ENCODE measurements around the gene VAV2.
"Not testable (repeated sequence)": the region's sequence is repeated elsewhere in the genome, so short reads cannot be mapped to it uniquely, and the experiment has no call there.

VAV2 gene

DNA sequence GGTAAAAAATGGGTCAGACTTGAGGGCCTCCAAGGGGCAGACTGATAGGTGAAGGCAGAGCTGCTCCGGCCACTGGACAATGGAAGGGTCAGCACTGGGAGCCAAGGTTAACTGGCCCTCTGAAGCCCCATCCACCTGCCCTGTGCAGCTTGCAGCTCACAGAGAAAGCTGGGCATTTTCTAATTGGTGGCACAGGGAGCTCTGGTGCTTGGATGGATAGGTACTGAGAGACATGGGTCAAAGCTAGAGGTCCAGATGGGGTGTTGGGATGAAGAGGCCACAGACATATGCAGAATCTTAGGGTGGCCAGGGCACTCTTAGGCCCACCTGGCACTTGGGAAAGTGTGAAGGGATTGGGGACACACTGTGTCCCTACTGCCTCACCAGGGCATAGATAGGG, 224.5 kb downstream of the VAV2 start:
- no peak for DNase-seq (ENCODE audit: low read depth)

GRCh38 chr9:133767008-133767407, 225.1 kb downstream of the VAV2 start:
- no peak for DNase-seq (ENCODE audit: low read depth)

DNA sequence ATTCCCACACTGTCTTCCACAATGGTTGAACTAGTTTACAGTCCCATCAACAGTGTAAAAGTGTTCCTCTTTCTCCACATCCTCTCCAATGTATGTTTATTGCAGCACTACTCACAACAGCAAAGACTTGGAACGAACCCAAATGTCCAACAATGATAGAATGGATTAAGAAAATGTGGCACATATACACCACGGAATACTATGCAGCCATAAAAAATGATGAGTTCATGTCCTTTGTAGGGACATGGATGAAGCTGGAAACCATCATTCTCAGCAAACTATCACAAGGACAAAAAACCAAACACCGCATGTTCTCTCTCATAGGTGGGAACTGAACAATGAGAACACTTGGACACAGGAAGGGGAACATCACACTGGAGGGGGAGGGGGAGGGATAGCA, 225.9 kb downstream of the VAV2 start:
- not testable (repeated sequence) for DNase-seq (ENCODE audit: low read depth)

DNA sequence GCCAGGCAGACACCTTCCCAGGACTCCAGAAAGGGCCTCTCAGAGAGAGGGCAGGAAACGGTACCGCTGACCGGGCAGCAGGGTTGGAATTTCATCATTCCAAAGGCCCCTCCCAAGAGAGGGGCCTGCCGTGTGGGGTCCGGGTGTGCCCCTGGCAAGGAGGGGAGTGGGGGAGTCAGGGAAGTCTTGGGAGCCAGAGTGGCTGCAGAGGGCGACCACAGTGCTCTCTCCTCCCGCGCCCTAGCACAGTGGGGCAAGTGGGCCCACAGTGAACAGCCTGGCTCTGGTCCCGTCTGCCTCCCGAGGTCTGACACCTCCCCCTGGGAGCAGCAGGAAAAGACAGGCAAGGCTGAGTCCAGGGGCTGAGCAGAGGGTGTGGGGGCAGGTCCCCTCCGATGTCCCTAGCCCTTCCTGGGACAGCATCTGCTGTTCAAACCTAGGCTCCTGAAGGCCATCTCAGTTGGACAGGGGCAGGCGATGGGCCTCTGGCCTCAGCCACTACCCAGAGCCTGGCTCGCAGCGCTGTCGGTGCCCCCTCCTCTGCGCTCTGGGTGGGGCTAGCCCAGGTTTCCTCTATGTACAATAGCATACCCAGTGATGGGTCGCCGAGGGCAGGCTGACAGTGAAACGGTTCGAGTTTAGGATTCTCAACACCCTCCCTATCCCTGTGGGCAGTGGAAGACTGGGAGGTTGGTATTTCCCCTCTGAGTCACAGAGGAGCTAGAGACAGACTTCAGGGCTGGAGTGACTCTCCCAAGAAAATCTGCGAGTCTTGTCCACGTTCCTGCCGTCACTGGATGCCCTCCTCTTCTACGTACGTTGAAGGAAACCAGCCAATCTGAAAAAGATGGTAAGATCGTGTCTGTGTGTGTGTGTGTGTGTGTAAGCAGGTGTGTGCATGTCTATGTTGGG, 228.6 kb downstream of the VAV2 start:
- DNase-seq (ENCODE audit: low read depth) = no peak

- DNase-seq (ENCODE audit: low read depth) = no peak
These were observed 229.4 kb downstream of the VAV2 start for GRCh38 chr9:133762488-133763271.

DNA sequence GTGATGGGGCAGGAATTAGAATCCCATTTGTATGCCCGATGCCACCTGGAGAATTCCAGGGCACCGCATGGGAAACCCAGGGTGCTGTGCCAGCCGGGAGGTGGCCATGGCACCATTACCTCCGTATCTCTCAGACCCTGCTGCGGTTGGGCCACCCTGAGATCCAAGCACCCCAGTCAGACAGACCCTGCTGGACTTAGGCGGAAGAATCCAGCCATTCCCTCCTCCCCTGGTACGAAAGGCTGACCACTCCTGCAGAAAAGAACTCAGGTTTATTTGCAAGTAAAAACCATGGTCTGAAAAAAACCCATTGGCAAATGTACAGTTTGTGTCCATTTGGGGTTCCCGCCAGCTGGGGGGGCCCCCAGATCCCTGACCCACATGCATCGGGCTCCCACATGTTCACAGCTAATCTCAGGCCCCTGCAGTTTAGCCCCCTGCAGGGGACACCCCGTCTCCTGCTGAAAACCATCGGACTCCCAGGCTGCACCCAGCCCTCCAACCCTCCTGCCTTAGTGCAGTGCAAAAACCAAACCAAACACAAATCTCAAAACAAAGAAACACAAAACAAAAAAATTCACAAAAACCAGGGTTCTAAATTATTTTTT, 230.4 kb downstream of the VAV2 start:
- DNase-seq (ENCODE audit: low read depth) = no peak

- no peak for DNase-seq (ENCODE audit: low read depth)
These were observed 231.3 kb downstream of the VAV2 start for GRCh38 chr9:133760713-133761290.

DNA sequence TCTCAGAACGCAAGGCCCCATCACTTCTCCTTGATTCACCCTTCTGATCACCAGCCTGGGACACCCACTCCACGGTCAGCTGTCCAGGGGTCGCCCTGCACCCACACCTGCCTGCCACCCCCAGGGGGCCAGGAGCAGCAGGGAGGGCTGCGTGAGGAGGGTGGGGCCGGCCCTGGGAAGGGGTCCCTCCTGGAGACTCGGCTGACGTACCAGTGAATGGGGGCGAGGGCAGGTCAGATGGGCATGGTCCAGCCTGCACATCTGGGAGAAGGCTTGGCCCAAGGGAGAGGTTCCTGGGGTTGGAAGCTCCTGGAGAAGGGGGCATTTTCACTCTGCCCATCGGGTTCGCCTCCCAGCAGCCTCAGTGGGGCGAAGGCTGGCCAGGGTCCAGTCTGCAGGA, 232.2 kb downstream of the VAV2 start:
- DNase-seq (ENCODE audit: low read depth) = no peak

GRCh38 chr9:133759146-133759900, 232.8 kb downstream of the VAV2 start:
- no peak for DNase-seq (ENCODE audit: low read depth)

DNA sequence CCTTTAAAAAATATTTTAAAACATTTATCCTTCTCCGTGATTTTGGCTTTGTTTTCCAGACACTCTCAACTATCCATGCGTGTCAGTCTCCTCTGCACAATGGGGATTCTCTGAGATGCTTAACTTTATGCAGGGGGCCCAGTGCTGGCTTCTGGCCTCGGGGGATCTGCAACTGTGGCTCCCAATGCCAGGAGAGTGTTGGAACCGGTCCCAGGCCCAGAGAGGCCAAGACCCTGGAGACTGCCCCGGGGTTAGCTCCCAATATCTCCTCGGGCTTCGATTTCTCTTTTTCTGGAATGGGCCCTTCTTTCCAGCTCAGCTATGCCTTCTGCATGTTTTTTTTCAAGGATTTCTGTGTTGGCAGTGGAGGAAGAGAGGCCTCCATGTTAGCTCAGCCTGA, 233.9 kb downstream of the VAV2 start:
- no peak for DNase-seq (ENCODE audit: low read depth)

GRCh38 chr9:133754688-133755227, 237.4 kb downstream of the VAV2 start:
- DNase-seq (ENCODE audit: low read depth) = no peak

DNA sequence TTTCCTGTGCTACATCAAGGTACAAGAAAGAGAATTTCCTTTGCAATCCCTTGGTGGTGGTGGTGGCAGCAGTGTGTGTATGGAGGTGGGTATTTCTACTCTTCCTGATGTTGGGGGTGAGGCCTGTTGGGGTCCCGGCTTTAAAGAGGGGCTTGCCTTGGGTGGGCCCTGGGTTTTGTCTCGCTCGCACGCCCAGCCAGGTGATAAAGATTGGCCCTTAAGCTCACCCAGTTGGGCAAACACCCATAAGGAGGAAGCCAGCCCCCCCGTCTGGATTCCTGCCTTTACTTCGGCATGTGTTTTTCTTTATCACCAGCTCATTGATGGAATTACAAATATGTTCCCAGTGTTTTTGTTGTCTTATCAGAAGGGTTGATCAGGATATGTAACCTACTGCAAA, 237.9 kb downstream of the VAV2 start:
- DNase-seq (ENCODE audit: low read depth) = no peak

DNA sequence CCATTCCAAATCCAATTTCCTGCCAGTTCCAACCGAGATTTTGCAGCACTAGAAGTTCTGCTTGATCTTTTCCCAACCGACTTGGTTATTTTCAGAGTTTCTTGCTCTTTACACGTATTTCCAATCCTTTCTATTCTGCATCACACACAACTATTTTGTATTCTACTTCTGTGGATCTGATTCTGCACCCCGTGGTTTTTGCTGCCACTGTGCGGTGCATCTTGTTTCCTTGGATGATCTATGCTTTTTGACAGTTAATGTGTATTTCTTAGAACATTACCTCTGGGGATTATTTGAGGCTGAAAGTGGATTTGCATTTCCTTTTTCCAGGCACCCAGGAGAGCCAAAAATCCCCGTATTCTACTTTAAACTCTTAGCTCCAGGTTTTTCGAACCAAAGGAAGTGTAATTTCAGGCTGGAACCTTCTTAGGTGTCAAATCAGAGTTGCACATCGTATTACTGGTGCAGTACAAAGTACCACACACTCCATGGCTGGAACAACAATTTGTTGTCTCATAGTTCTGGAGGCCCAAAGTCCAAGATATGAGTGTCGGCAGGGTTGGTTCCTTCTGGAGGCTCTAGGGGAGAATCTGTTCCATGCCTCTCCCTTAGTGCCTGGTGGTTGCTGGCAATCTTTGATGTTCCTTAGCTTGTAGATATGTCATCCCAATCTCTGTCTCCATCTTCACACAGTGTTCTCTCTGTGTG, 239.2 kb downstream of the VAV2 start:
- DNase-seq (ENCODE audit: low read depth) = no peak

DNA sequence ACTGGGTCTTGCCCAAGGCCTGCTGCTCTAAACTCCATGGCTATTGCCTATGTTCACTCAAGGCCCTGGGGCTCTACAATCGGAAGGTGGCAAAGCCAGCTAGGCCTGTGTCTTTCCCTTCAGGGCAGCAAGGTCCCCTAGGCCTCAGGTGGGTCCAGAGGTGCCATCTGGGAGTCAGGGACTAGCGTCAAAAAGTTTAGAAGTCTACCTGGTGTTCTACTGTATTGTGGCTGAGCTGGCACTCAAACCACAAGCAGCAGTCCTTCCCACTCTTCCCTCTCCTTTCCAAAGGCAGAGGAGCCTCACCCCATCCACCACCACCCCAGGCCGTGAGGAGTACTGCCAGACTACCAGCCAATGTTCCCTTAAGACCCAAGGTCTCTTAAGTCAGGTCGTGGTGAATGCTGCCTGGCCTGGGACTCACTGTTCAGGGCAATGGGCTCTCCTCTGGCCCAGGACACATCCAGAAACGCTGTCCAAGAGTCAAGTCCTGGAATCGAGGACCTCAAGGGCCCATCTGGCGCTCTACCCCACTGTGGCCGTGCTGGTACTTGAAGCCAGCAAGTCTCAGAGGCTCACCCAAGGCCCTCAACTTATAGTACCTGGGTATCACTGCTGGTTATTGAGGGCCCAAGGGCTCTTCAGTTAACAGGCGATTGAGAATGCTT, 241.0 kb downstream of the VAV2 start:
- DNase-seq (ENCODE audit: low read depth) = no peak

DNA sequence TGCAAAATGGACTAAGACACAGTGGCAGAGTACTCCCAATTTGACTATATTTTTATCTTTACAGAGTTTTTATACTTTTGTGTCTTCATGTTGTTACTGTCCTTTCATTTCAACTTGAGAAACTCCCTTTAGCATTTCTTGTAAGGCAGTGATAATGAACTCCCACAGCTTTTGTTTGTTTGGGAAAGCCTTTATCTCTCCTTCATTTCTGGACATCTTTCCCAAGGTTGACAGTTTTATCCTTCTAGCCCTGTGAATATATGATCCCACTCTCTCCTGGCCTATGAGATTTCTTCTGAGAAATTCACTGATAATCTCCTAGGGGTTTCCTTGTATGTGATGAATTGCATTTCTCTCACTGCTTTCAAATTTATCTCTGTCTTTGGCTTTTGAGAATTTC, 244.8 kb downstream of the VAV2 start:
- DNase-seq (ENCODE audit: low read depth) = no peak

DNA sequence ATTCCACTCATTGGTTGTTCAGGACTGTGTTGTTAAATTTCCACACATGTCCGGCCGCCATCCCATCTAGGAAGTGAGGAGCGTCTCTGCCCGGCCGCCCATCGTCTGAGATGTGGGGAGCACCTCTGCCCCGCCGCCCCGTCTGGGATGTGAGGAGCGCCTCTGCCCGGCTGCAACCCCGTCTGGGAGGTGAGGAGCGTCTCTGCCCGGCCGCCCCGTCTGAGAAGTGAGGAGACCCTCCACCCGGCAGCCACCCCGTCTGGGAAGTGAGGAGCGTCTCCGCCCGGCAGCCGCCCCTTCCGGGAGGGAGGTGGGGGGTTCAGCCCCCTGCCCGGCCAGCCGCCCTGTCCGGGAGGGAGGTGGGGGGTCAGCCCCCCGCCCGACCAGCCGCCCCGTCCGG, 247.6 kb downstream of the VAV2 start:
- not testable (repeated sequence) for DNase-seq (ENCODE audit: low read depth)

DNA sequence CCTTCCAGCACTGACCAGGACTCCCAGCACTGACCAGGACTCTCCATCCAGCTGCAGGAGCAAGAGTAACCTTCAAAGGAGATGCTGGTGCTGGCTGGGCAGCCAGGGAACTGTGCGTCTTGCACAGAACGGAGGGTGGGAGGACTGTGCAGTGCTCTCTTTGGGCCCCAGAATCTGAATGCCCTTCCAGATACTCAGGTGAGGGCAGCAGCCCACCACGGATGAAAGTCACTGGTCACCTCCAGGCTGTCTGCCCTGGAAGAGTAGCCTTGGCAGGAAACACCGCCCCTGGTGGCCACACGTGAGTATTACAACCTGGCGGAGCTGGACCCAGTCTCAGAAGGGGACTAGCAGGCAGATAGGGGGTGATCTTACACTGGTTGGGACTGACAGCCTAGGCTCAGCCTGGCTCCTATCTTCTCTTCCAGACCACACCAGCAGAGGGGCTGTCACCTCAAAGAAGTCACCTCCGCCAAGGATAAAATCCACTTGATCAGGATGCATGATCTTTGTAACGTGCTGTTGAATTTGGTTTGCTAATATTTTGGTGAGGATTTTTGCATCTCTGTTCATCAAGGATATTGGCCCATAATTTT, 249.2 kb downstream of the VAV2 start:
- peak; percentile 64 for DNase-seq (ENCODE audit: low read depth)

- DNase-seq (ENCODE audit: low read depth) = no peak
These were observed 249.9 kb downstream of the VAV2 start for GRCh38 chr9:133742251-133742650.

- no peak for DNase-seq (ENCODE audit: low read depth)
These were observed 250.4 kb downstream of the VAV2 start for GRCh38 chr9:133741716-133742115.

DNA sequence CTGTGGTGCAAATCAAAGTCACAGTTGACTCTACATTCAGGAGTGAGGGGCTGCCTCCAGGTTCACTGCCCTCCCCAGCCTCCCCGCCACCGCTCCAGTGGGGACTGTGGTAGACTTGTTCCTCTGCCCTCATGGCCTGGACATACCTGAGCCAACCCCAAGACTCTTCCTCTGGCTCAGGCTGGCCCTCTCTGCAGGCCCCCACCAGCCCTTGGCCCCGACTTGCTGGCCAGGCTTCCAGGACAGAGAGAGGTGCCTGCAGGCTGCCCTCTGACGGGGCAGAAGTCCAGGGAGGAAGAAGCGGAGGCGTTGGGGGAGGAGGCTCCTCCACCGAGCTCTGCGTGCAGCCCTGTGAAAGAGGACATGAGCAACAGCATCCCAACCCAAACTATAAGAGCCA, 251.2 kb downstream of the VAV2 start:
- no peak for DNase-seq (ENCODE audit: low read depth)

All from CMK (cell line).